ENCODE results near the gene SHMT2.

SHMT2 gene

DNA sequence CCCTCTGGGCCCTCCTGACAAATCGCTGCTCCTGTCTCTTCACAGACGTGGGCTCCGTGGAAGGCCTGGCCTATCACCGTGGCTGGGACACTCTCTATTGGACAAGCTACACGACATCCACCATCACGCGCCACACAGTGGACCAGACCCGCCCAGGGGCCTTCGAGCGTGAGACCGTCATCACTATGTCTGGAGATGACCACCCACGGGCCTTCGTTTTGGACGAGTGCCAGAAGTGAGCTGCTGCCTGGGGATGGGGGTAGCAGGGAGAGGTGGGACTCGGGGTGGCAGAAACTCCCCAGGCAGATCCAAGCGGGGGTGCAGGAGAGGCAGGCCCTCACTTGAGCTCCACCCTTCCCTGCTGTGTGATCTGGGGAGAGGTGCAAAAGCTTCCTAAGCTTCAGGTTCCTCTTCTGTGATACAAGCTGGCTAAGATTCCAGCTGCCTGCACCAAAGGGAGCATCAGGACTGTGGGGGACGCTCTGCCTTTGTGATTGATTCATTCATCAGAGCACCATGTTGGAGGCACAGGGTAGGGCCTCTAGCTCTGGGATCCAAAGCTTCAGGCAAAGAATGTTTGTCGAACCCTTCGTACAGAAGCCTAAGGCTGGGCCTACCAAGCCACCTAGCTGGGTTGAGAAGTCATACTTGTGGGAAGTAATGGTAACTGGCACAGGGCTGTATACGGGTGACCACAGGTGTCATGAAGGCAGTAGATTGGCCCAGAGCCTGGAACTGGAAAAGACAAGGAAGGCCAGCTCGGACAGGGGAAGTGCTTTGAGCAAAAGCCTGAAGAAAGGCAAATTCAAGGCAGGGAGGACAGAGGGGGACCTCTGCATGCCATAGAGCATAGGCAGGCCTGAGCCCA is 42.1 kb upstream of the SHMT2 start:
- FAIRE-seq = no peak
- TF ChIP-seq POU2F2 (IDR thresholded peaks at IDR 0.05; ENCODE audit: low read depth, low read length) (no peak), POLR2A (IDR thresholded peaks at IDR 0.05; ENCODE audit: low read depth, low read length) (no peak), SPI1 (IDR thresholded peaks at IDR 0.05; ENCODE audit: low read depth, low read length) (no peak), POLR2AphosphoS5 (IDR thresholded peaks at IDR 0.05; ENCODE audit: low read depth, low read length) (no peak), PAX5 (IDR thresholded peaks at IDR 0.05; ENCODE audit: insufficient read depth, low read length, severe bottlenecking) (no peak), TAF1 (IDR thresholded peaks at IDR 0.05; ENCODE audit: low read depth, low read length) (no peak)
- no peak for DNase-seq (ENCODE audit: insufficient read length, low spot score)

DNA sequence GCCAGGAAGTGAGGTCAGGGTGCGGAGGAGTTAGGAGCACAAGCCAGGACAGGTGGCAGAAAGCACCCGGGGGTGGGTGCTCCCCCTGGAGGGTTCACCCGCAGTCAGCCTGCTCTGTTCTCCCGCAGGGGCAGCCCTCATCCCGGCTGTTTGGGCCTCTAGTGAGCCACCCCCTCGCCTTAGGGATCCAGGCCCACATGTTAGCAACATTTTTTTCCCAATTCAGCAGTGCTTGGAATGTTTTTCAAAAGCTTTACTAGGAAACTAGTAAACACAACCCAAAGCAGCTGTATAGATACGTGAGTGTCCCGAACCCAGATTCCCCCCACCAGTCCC is 41.5 kb upstream of the SHMT2 start:
- no peak for DNase-seq (ENCODE audit: insufficient read length, low spot score)
- TF ChIP-seq TAF1 (IDR thresholded peaks at IDR 0.05; ENCODE audit: low read depth, low read length) = no peak
- TF ChIP-seq PAX5 (IDR thresholded peaks at IDR 0.05; ENCODE audit: insufficient read depth, low read length, severe bottlenecking) = no peak
- no peak for TF ChIP-seq POU2F2 (IDR thresholded peaks at IDR 0.05; ENCODE audit: low read depth, low read length)
- FAIRE-seq = no peak

DNA sequence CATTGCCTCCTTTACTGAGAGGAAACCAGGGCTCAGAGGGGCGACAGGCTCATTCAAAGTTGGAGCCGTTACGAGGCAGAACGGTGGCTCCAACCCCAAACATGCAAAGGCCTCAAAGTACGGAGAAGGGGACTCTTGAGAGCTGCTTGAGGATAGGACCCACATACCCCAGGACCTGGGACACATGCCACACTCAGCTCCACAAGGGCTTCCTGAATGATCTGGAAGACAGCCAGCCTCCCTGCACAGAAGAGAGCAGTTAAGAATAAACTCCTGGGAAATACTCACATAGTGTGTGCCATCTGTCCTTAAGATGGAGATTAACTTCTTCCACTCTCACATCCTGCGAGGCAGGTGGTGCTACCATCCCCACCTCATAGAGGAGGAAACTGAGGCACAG is 39.5 kb upstream of the SHMT2 start:
- DNase-seq (ENCODE audit: insufficient read length, low spot score) (no peak), FAIRE-seq (no peak)
- TF ChIP-seq POLR2AphosphoS5 (IDR thresholded peaks at IDR 0.05; ENCODE audit: low read depth, low read length) (no peak), POU2F2 (IDR thresholded peaks at IDR 0.05; ENCODE audit: low read depth, low read length) (no peak), POLR2A (IDR thresholded peaks at IDR 0.05; ENCODE audit: low read depth, low read length) (no peak), TAF1 (IDR thresholded peaks at IDR 0.05; ENCODE audit: low read depth, low read length) (no peak), PAX5 (IDR thresholded peaks at IDR 0.05; ENCODE audit: insufficient read depth, low read length, severe bottlenecking) (no peak), SPI1 (IDR thresholded peaks at IDR 0.05; ENCODE audit: low read depth, low read length) (no peak)

GRCh38 chr12:57190821-57191220 is 38.7 kb upstream of the SHMT2 start:
- DNase-seq (ENCODE audit: insufficient read length, low spot score) (no peak), FAIRE-seq (no peak)
- no peak for TF ChIP-seq SPI1 (IDR thresholded peaks at IDR 0.05; ENCODE audit: low read depth, low read length)
- TF ChIP-seq POLR2A (IDR thresholded peaks at IDR 0.05; ENCODE audit: low read depth, low read length) = no peak
- TF ChIP-seq TAF1 (IDR thresholded peaks at IDR 0.05; ENCODE audit: low read depth, low read length) = no peak
- no peak for TF ChIP-seq POU2F2 (IDR thresholded peaks at IDR 0.05; ENCODE audit: low read depth, low read length)
- no peak for TF ChIP-seq PAX5 (IDR thresholded peaks at IDR 0.05; ENCODE audit: insufficient read depth, low read length, severe bottlenecking)
- no peak for TF ChIP-seq POLR2AphosphoS5 (IDR thresholded peaks at IDR 0.05; ENCODE audit: low read depth, low read length)

GRCh38 chr12:57191410-57191809 is 38.1 kb upstream of the SHMT2 start:
- DNase-seq (ENCODE audit: insufficient read length, low spot score) (no peak), FAIRE-seq (no peak)
- no peak for TF ChIP-seq PAX5 (IDR thresholded peaks at IDR 0.05; ENCODE audit: insufficient read depth, low read length, severe bottlenecking)
- TF ChIP-seq POLR2A (IDR thresholded peaks at IDR 0.05; ENCODE audit: low read depth, low read length) = no peak
- TF ChIP-seq SPI1 (IDR thresholded peaks at IDR 0.05; ENCODE audit: low read depth, low read length) = no peak
- no peak for TF ChIP-seq POU2F2 (IDR thresholded peaks at IDR 0.05; ENCODE audit: low read depth, low read length)
- TF ChIP-seq TAF1 (IDR thresholded peaks at IDR 0.05; ENCODE audit: low read depth, low read length) = no peak

GRCh38 chr12:57192920-57193319 is 36.6 kb upstream of the SHMT2 start:
- no peak for TF ChIP-seq TAF1 (IDR thresholded peaks at IDR 0.05; ENCODE audit: low read depth, low read length)
- no peak for TF ChIP-seq SPI1 (IDR thresholded peaks at IDR 0.05; ENCODE audit: low read depth, low read length)
- no peak for TF ChIP-seq POLR2A (IDR thresholded peaks at IDR 0.05; ENCODE audit: low read depth, low read length)
- no peak for TF ChIP-seq PAX5 (IDR thresholded peaks at IDR 0.05; ENCODE audit: insufficient read depth, low read length, severe bottlenecking)
- no peak for TF ChIP-seq POU2F2 (IDR thresholded peaks at IDR 0.05; ENCODE audit: low read depth, low read length)
- TF ChIP-seq POLR2AphosphoS5 (IDR thresholded peaks at IDR 0.05; ENCODE audit: low read depth, low read length) = no peak
- DNase-seq (ENCODE audit: insufficient read length, low spot score) (no peak), FAIRE-seq (no peak)

GRCh38 chr12:57193706-57194245 is 35.7 kb upstream of the SHMT2 start:
- no peak for DNase-seq (ENCODE audit: insufficient read length, low spot score)
- TF ChIP-seq TAF1 (IDR thresholded peaks at IDR 0.05; ENCODE audit: low read depth, low read length) = no peak
- no peak for TF ChIP-seq SPI1 (IDR thresholded peaks at IDR 0.05; ENCODE audit: low read depth, low read length)
- no peak for TF ChIP-seq POU2F2 (IDR thresholded peaks at IDR 0.05; ENCODE audit: low read depth, low read length)
- TF ChIP-seq POLR2AphosphoS5 (IDR thresholded peaks at IDR 0.05; ENCODE audit: low read depth, low read length) = no peak
- TF ChIP-seq POLR2A (IDR thresholded peaks at IDR 0.05; ENCODE audit: low read depth, low read length) = no peak
- TF ChIP-seq PAX5 (IDR thresholded peaks at IDR 0.05; ENCODE audit: insufficient read depth, low read length, severe bottlenecking) = no peak

DNA sequence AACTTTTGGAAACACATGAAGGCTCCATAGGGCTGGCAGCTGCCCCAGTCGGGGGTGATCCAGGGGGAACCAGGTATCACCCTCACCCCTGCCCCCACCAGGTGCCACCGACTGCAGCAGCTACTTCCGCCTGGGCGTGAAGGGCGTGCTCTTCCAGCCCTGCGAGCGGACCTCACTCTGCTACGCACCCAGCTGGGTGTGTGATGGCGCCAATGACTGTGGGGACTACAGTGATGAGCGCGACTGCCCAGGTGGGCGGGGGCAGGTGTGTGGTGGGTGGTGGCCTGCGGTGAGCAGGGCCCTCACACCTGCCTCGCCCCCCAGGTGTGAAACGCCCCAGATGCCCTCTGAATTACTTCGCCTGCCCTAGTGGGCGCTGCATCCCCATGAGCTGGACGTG is 35.3 kb upstream of the SHMT2 start:
- FAIRE-seq = no peak
- no peak for DNase-seq (ENCODE audit: insufficient read length, low spot score)
- TF ChIP-seq POLR2AphosphoS5 (IDR thresholded peaks at IDR 0.05; ENCODE audit: low read depth, low read length) (no peak), POU2F2 (IDR thresholded peaks at IDR 0.05; ENCODE audit: low read depth, low read length) (no peak), POLR2A (IDR thresholded peaks at IDR 0.05; ENCODE audit: low read depth, low read length) (no peak), SPI1 (IDR thresholded peaks at IDR 0.05; ENCODE audit: low read depth, low read length) (no peak), PAX5 (IDR thresholded peaks at IDR 0.05; ENCODE audit: insufficient read depth, low read length, severe bottlenecking) (no peak), TAF1 (IDR thresholded peaks at IDR 0.05; ENCODE audit: low read depth, low read length) (no peak)

More at GRCh38 chr12:57193706-57194245, 35.7 kb upstream of the SHMT2 start:
- FAIRE-seq = no peak

- FAIRE-seq = no peak
Observed at GRCh38 chr12:57195186-57195585, 34.3 kb upstream of the SHMT2 start.

More at GRCh38 chr12:57195186-57195585, 34.3 kb upstream of the SHMT2 start:
- TF ChIP-seq POLR2AphosphoS5 (IDR thresholded peaks at IDR 0.05; ENCODE audit: low read depth, low read length) = no peak
- no peak for TF ChIP-seq POLR2A (IDR thresholded peaks at IDR 0.05; ENCODE audit: low read depth, low read length)
- TF ChIP-seq SPI1 (IDR thresholded peaks at IDR 0.05; ENCODE audit: low read depth, low read length) = no peak
- no peak for TF ChIP-seq PAX5 (IDR thresholded peaks at IDR 0.05; ENCODE audit: insufficient read depth, low read length, severe bottlenecking)
- TF ChIP-seq TAF1 (IDR thresholded peaks at IDR 0.05; ENCODE audit: low read depth, low read length) = no peak
- no peak for TF ChIP-seq POU2F2 (IDR thresholded peaks at IDR 0.05; ENCODE audit: low read depth, low read length)
- DNase-seq (ENCODE audit: insufficient read length, low spot score) = no peak

All from GM12891 (cell line).